GM12874 (cell line): ENCODE data around the gene TTC33.

Source experiments
- TF ChIP-seq, protein P1 (sequence below): IDR thresholded peaks from 2 replicates; pipeline ENCODE4 v1.5.1; 2011; ENCODE audit warnings: low read depth, mild to moderate bottlenecking, control low read depth, low read length, moderate library complexity; ENCODE audit not compliant: insufficient read depth

The TTC33 gene

GRCh38 chr5:40685193-40685592 is 70.6 kb downstream of the TTC33 start:
- TF ChIP-seq, protein P1, sequence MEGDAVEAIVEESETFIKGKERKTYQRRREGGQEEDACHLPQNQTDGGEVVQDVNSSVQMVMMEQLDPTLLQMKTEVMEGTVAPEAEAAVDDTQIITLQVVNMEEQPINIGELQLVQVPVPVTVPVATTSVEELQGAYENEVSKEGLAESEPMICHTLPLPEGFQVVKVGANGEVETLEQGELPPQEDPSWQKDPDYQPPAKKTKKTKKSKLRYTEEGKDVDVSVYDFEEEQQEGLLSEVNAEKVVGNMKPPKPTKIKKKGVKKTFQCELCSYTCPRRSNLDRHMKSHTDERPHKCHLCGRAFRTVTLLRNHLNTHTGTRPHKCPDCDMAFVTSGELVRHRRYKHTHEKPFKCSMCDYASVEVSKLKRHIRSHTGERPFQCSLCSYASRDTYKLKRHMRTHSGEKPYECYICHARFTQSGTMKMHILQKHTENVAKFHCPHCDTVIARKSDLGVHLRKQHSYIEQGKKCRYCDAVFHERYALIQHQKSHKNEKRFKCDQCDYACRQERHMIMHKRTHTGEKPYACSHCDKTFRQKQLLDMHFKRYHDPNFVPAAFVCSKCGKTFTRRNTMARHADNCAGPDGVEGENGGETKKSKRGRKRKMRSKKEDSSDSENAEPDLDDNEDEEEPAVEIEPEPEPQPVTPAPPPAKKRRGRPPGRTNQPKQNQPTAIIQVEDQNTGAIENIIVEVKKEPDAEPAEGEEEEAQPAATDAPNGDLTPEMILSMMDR, result no peak

- TF ChIP-seq, protein P1, result no peak
Measured at GRCh38 chr5:40683305-40683704, 72.5 kb downstream of the TTC33 start.

- TF ChIP-seq, protein P1, result no peak
Measured at GRCh38 chr5:40682154-40683017, 73.4 kb downstream of the TTC33 start.

- TF ChIP-seq, protein P1, result no peak
Measured at GRCh38 chr5:40681363-40682153, 74.2 kb downstream of the TTC33 start.

GRCh38 chr5:40680741-40681362 is 74.9 kb downstream of the TTC33 start:
- TF ChIP-seq, protein P1, result no peak; the same call in 1 of the 2 replicates

- TF ChIP-seq, protein P1, result no peak
Measured at GRCh38 chr5:40679913-40680681, 75.7 kb downstream of the TTC33 start, which contains the start of gene PTGER4. TSS of gene PTGER4 (plus strand) at chr5:40679915. CDS start at chr5:40680994, 1,079 bp downstream.
